Thoracic aorta (tissue), 2 donors: ENCODE data around the gene PRLR. TPM values are rescaled to one million over a fixed set of nuclear protein-coding genes. Genes with fewer than 3 reads are reported as not detected.
A peak's percentile ranks its signal among the peaks of the same experiment; 100 is the strongest.

Source experiments
- ATAC-seq: fragments of 150-250 bp; one replicate; pipeline ENCODE4 v1.8.0; 2017; ENCODE audit warnings: low read depth; ENCODE audit not compliant: insufficient number of reproducible peaks, low FRiP score
- DNase-seq: peaks from one replicate; pipeline ENCODE4 v3.0.0-alpha.2; 2020; ENCODE audit warnings: low spot score
- H3K27ac ChIP-seq, 2 donors: fragments of 200-600 bp; sonication (generic); 1 replicate in 1 of 2; 2 replicates in 1 of 2; pipeline ENCODE4 v1.5.1; 2016; ENCODE audit warnings: mild to moderate bottlenecking in 2 of 2, moderate library complexity in 2 of 2
- H3K27me3 ChIP-seq: fragments of 200-600 bp; sonication (generic); replicated peaks from 2 replicates; pipeline ENCODE4 v1.6.0; 2016; ENCODE audit warnings: mild to moderate bottlenecking; ENCODE audit not compliant: insufficient read depth
- H3K36me3 ChIP-seq: fragments of 200-600 bp; sonication (generic); one replicate; pipeline ENCODE4 v1.5.1; 2016
- H3K4me1 ChIP-seq, 2 donors: fragments of 200-600 bp; sonication (generic); 1 replicate in 1 of 2; 2 replicates in 1 of 2; pipeline versions ENCODE4 v1.5.1 to v1.6.0; 2016; ENCODE audit warnings: low read depth in 2 of 2, mild to moderate bottlenecking in 1 of 2; ENCODE audit not compliant: control insufficient read depth in 1 of 2
- H3K4me3 ChIP-seq: fragments of 200-600 bp; sonication (generic); 2 replicates; pipeline ENCODE4 v1.5.1; 2016; ENCODE audit warnings: mild to moderate bottlenecking
- H3K9me3 ChIP-seq: fragments of 200-600 bp; sonication (generic); 2 replicates; pipeline ENCODE4 v1.5.1; 2016
- total RNA-seq, 2 donors: library from RNA; depleted of rRNA; stranded (reverse); fragments of >200 nt; gene quantifications; one replicate each; pipeline versions ENCODE4 v1.1.0 to v1.2.3, GENCODE V29; 2016
- TF ChIP-seq, protein P1 (sequence below): fragments of 200-600 bp; sonication (generic); IDR thresholded peaks from one replicate; pipeline ENCODE4 v1.5.1; 2019; ENCODE audit warnings: antibody characterized with exemption

PRLR gene
- total RNA-seq, 2 donors from 2014 or later: 0.71 to 2.6 TPM

DNA sequence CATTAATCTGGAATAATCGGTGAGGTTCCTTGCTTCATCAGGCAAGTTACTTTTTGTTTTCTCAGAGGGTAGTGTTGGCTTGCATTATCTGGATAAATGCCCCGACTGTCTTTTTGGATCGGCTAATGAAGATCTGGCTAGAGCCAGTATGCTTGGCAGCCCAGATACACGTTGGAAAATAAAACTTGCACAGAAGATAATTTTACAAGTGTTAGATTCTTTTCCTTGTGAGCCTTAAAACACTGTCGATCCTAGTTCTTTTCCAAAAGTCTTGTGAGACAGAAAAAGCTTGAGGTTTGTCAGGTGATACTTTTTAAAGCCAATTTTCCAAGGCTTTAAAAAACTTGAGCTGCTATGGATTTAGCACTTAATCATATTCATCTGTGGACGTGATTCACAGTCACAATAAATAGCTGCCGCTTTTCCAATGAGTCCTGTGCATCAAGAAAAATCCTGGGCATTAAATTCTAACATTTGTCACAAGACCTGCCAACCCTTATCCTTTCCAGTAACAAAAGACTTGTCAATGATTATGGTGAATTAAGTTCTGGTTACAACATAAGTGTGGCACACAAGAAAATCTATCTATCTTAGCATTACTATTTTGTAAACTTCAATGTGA is 68.5 kb downstream of the PRLR start:
- Histone ChIP-seq H3K36me3 (no peaks in the 10 kb centered on the region), H3K4me1 (peaks cover 0 to 11% of the 10 kb centered on the region in 2 donors), H3K27ac (no peak overlapping the region), H3K9me3 (no peaks in the 10 kb centered on the region), H3K27me3 (no peaks in the 10 kb centered on the region), H3K4me3 (no peak overlapping the region)
- TF ChIP-seq, protein P1, sequence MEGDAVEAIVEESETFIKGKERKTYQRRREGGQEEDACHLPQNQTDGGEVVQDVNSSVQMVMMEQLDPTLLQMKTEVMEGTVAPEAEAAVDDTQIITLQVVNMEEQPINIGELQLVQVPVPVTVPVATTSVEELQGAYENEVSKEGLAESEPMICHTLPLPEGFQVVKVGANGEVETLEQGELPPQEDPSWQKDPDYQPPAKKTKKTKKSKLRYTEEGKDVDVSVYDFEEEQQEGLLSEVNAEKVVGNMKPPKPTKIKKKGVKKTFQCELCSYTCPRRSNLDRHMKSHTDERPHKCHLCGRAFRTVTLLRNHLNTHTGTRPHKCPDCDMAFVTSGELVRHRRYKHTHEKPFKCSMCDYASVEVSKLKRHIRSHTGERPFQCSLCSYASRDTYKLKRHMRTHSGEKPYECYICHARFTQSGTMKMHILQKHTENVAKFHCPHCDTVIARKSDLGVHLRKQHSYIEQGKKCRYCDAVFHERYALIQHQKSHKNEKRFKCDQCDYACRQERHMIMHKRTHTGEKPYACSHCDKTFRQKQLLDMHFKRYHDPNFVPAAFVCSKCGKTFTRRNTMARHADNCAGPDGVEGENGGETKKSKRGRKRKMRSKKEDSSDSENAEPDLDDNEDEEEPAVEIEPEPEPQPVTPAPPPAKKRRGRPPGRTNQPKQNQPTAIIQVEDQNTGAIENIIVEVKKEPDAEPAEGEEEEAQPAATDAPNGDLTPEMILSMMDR: no peak
- DNase-seq (no peak), ATAC-seq (no peak)

GRCh38 chr5:35160486-35161116 is 69.7 kb downstream of the PRLR start:
- Histone ChIP-seq H3K9me3 (no peaks in the 10 kb centered on the region), H3K4me1 (peaks cover 0 to 11% of the 10 kb centered on the region in 2 donors), H3K4me3 (no peak overlapping the region), H3K27me3 (no peaks in the 10 kb centered on the region), H3K36me3 (no peaks in the 10 kb centered on the region), H3K27ac (no peak overlapping the region)
- ATAC-seq: no peak
- DNase-seq: no peak
- TF ChIP-seq, protein P1: no peak

DNA sequence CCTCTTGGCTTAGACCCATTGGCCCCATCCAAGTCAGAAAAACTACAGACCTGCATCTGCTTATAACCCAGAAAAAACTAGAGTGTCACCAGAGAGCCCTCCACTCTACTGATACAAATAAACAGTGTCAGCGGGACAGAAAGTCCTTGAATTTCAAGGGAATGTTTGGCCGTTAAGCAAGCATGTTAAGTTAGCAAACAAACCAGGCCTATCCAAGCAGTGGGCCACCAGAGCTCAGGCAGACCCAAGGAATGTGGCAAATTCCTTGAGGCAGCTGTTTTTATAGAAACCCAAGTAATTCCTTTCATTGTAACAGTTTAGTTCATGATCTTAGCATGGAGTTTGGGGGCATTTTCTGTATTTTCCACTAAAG is 70.9 kb downstream of the PRLR start:
- ATAC-seq: no peak
- no peak for DNase-seq
- Histone ChIP-seq H3K9me3 (no peaks in the 10 kb centered on the region), H3K27ac (peak overlapping the region; percentile 14 to 34), H3K27me3 (no peaks in the 10 kb centered on the region), H3K36me3 (no peaks in the 10 kb centered on the region), H3K4me3 (no peak overlapping the region), H3K4me1 (peaks cover 0 to 11% of the 10 kb centered on the region in 2 donors)
- TF ChIP-seq, protein P1: no peak

DNA sequence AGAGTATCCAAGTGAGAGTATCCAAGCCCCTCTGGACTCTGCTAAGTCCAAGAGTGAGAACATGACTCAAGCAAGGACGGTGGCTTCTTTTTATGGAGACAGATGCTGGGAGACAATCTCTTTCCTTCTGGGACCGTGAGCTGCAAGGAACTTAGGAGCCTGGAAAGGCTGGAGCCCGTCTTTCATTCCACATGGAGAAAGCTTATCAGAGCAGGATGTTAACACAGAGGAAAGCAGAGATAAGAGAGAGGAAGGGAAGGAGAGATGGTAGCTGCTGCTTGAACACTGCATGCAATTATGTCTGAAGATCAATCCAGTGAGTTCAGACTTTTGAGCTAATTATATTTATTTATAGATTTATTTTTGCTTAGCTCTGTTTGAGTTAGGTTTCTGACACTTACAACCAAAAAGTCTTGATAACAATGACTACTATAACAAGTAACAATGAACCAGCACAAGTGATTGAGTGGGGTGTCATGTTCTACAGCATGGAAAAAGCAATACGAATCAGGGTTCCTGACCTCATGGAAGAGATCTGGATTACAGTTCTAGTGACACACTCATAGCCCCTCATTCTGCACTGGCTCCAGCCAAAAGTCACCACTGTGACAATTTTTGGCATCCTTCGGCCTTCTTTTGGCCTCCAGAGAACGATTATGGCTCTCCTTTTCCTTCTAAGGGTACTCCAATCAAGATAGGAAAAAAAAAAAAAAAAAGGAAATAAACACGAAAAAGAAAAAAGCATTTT is 71.5 kb downstream of the PRLR start:
- DNase-seq: no peak
- Histone ChIP-seq H3K4me1 (peaks cover 0 to 8% of the 10 kb centered on the region in 2 donors), H3K4me3 (no peak overlapping the region), H3K27ac (peak overlapping the region in 1 of 2 donors; percentile 34), H3K9me3 (no peaks in the 10 kb centered on the region), H3K36me3 (no peaks in the 10 kb centered on the region), H3K27me3 (no peaks in the 10 kb centered on the region)
- TF ChIP-seq, protein P1: no peak
- ATAC-seq: no peak

DNA sequence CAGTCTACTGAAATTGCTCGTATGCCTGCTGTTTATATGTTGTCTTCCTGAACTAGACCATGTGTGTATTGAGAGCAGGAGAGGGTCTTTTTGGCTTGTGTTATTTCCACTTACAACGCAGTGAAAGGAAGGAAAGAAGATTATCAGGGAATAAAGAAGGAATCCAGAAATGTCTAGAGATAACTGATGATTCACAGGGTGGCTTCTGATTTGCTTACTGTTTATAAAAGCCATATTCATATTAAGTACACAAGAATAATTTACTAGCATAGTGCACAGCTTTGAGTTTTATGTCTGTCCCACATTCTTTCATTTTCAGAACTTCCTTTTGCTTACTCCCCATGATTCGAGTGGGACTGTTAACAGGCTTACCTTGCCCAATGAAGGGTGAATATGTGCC is 72.1 kb downstream of the PRLR start:
- TF ChIP-seq, protein P1: no peak
- Histone ChIP-seq H3K27ac (no peak overlapping the region), H3K27me3 (no peaks in the 10 kb centered on the region)

More for the DNA sequence above, 72.1 kb downstream of the PRLR start:
- Histone ChIP-seq H3K36me3 (no peaks in the 10 kb centered on the region), H3K4me1 (peaks cover 0 to 8% of the 10 kb centered on the region in 2 donors), H3K9me3 (no peaks in the 10 kb centered on the region), H3K4me3 (no peak overlapping the region)
- ATAC-seq (no peak), DNase-seq (no peak)
